Keratinocyte (primary cell): ENCODE results near the gene CKLF. TPM values are rescaled to one million over a fixed set of nuclear protein-coding genes. Genes with fewer than 3 reads are reported as not detected.

Experiments used
- DNase-seq: peaks from one replicate; pipeline ENCODE4 v3.0.0-alpha.2; 2011; ENCODE audit warnings: low read depth, missing footprints, low spot score
- FAIRE-seq: peaks from 2 replicates; lab custom pipeline; 2011; peaks lifted over from hg19 to GRCh38; lab: Jason Lieb, UNC
- H2AFZ ChIP-seq: 2 replicates; pipeline ENCODE4 v1.6.0; 2012; ENCODE audit warnings: low read length, control low read depth, inconsistent platforms; ENCODE audit not compliant: control insufficient read depth
- H3K27ac ChIP-seq: 2 replicates; pipeline ENCODE4 v1.5.1; 2011; ENCODE audit warnings: low read length; ENCODE audit not compliant: control insufficient read depth, insufficient read depth
- H3K27me3 ChIP-seq: 3 replicates; pipeline ENCODE4 v1.6.0; 2011; ENCODE audit warnings: low read length; ENCODE audit not compliant: control insufficient read depth, insufficient read depth; ENCODE audit errors: extremely low read depth
- H3K36me3 ChIP-seq, 2 experiments: 2 replicates in 1 of 2; 3 replicates in 1 of 2; pipeline ENCODE4 v1.5.1; 2011; ENCODE audit warnings: low read length in 2 of 2, mild to moderate bottlenecking in 1 of 2; ENCODE audit not compliant: control insufficient read depth in 2 of 2, insufficient read depth in 2 of 2; ENCODE audit errors: extremely low read depth in 1 of 2
- H3K4me1 ChIP-seq: 3 replicates; pipeline ENCODE4 v1.5.1; 2011; ENCODE audit warnings: low read length; ENCODE audit not compliant: control insufficient read depth, insufficient read depth; ENCODE audit errors: extremely low read depth
- H3K4me2 ChIP-seq: 3 replicates; pipeline ENCODE4 v1.6.0; 2011; ENCODE audit warnings: low read depth, low read length; ENCODE audit not compliant: control insufficient read depth, insufficient read depth; ENCODE audit errors: extremely low read depth
- H3K4me3 ChIP-seq, 3 experiments: fragments of 200-600 bp in 1 of 3; sonication (generic) in 1 of 3; 2 replicates in 2 of 3; 3 replicates in 1 of 3; pipeline ENCODE4 v1.5.1; 2011 to 2016; ENCODE audit warnings: low read length in 3 of 3, mild to moderate bottlenecking in 3 of 3, control low read depth in 2 of 3, inconsistent platforms in 1 of 3, low read depth in 1 of 3, mixed read lengths in 1 of 3, mixed run types in 1 of 3, moderate library complexity in 1 of 3; ENCODE audit not compliant: control insufficient read depth in 2 of 3, insufficient read depth in 2 of 3; ENCODE audit errors: extremely low read depth in 1 of 3
- H3K79me2 ChIP-seq: 2 replicates; pipeline ENCODE4 v1.6.0; 2012; ENCODE audit warnings: low read length; ENCODE audit not compliant: control insufficient read depth, insufficient read depth
- H3K9ac ChIP-seq: 3 replicates; pipeline ENCODE4 v1.6.0; 2011; ENCODE audit warnings: low read length; ENCODE audit not compliant: control insufficient read depth, insufficient read depth; ENCODE audit errors: extremely low read depth
- H3K9me1 ChIP-seq: 3 replicates; pipeline ENCODE4 v1.6.0; 2011; ENCODE audit warnings: low read length; ENCODE audit not compliant: control insufficient read depth, insufficient read depth; ENCODE audit errors: extremely low read depth
- H3K9me3 ChIP-seq: 2 replicates; pipeline ENCODE4 v1.5.1; 2012; ENCODE audit warnings: low read depth, low read length; ENCODE audit not compliant: control insufficient read depth
- H4K20me1 ChIP-seq: 3 replicates; pipeline ENCODE4 v1.6.0; 2011; ENCODE audit warnings: low read length; ENCODE audit not compliant: control insufficient read depth, insufficient read depth; ENCODE audit errors: extremely low read depth
- EZH2 ChIP-seq: IDR thresholded peaks from one replicate; pipeline ENCODE4 v1.6.1; 2012; ENCODE audit warnings: inconsistent platforms, mild to moderate bottlenecking, low read length, moderate library complexity
- dilution Hi-C: fragments of 300-500 bp; cut with MboI; formaldehyde crosslinking; loops from one replicate; pipeline ENCODE4 v1.7.0; 2020; ENCODE audit warnings: low sequenced_read_pairs; ENCODE audit not compliant: extremely low pct_ligation_motif_present
- polyA plus RNA-seq, 5 experiments: library from polyadenylated mRNA; depleted of rRNA in 3 of 5; stranded (reverse) in 3 of 5; stranded (forward) in 1 of 5; unstranded in 1 of 5; fragments of >200 nt; gene quantifications; 1 replicate in 1 of 5; 2 replicates in 3 of 5; 3 replicates in 1 of 5; pipeline versions ENCODE4 v1.2.1 to v1.2.3, GENCODE V29; 2011 to 2012; ENCODE audit warnings: missing spikeins in 2 of 5, low read depth in 1 of 5, low replicate concordance in 1 of 5
- TF ChIP-seq, protein P1 (sequence below), 3 experiments: IDR thresholded peaks in 1 of 3; conservative IDR thresholded peaks in 1 of 3; optimal IDR thresholded peaks in 1 of 3; 2 replicates in 2 of 3; 3 replicates in 1 of 3; pipeline versions ENCODE3 to v1.5.1; 2011; ENCODE audit warnings: low read length in 3 of 3, mild to moderate bottlenecking in 3 of 3, moderate library complexity in 2 of 3, control low read depth in 1 of 3, inconsistent platforms in 1 of 3; ENCODE audit not compliant: insufficient read depth in 2 of 3; ENCODE audit errors: extremely low read depth in 1 of 3

Gene CKLF
- polyA plus RNA-seq, 1 donor (not counting 4 experiments of a cell fraction or from before 2014, with no cell fraction given), result 38.0 TPM

DNA sequence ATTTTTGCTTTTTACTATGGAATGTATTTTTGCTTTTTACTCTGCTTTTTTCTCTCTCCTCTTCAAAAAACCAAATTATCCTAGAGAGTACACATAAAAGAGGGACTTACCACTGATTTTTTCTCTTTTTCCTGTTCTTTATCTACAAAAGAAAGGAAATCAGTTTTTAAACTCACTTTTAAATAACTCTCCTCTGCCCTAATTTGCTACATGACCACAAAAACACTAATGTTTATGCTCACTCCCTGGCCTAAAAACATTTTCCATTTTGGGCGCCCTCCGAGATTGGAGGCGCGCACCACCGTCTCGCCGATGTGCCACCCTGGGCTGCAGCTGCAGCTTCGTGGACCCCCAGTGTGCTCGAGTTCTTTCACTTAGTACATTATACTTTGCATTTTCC is 3.5 kb upstream of the CKLF start:
- Histone ChIP-seq H3K27ac (no peak overlapping the region), H3K4me1 (peaks cover 28% of the 10 kb centered on the region), H3K9ac (peak overlapping the region; percentile 76)

DNA sequence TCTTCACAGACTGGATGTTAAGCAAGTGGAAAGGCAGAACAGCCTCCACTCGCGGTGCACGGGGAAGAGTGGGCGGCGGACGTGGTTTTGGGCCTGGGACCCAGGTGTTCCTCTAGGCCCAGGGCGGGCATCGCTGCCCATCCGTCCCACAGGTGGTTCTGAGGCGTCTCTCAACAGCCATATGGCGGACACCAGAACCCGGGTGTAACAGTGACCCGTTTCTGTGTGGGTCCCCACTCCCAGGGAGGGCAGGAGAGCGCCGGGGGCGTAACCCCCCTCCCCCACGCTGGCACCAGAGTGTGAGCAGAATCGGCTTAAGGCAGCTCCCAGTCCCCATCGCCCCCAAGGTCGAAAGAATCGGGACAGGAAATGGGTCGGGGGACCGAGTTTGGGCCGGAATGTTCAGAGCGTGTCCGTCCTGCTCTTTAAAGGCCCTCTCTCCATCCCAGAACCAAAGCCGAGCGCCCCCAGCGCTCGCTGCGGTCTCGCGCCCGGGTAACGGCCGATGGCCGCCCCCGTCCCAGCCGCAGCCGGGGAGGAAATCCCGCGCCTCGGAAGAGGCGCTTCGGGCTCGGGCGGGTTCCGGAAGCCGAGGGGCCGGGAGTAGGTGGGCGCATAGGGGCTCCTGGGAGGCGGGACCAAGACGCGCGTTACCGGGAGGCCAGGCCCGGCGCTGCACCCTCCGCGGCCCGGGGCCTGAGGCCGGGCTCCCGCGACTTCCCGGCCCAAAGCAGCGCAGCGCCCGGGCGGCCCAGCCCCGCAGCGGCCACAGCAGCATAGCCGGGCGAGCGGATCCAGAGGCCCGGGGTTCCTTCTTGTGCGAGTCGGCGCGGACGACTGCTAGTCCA is 2.9 kb upstream of the CKLF start, which contains the start of gene TK2:
Gene TK2 (minus strand): TSS at position 839 of the 848 bp plus-strand sequence. CDS start 61 bp downstream, at position 778.
- peak within 1 kb of the TSS; percentile 54 for H3K27ac ChIP-seq
- dilution Hi-C loops, result no loop called here
- FAIRE-seq, result no peak
- peak within 1 kb of the TSS; percentile 76 for H3K9ac ChIP-seq
- no peaks in the 10 kb centered on the region for H3K27me3 ChIP-seq
- no peaks in the 10 kb centered on the region for H3K79me2 ChIP-seq
- no peaks in the 10 kb centered on the region for H3K9me1 ChIP-seq
- H2AFZ ChIP-seq, result peak within 1 kb of the TSS; percentile 88
- no peak for DNase-seq
- H4K20me1 ChIP-seq, result no peaks in the 10 kb centered on the region
- H3K4me1 ChIP-seq, result peaks cover 28% of the 10 kb centered on the region
- H3K9me3 ChIP-seq, result no peaks in the 10 kb centered on the region
- TF ChIP-seq, protein P1, sequence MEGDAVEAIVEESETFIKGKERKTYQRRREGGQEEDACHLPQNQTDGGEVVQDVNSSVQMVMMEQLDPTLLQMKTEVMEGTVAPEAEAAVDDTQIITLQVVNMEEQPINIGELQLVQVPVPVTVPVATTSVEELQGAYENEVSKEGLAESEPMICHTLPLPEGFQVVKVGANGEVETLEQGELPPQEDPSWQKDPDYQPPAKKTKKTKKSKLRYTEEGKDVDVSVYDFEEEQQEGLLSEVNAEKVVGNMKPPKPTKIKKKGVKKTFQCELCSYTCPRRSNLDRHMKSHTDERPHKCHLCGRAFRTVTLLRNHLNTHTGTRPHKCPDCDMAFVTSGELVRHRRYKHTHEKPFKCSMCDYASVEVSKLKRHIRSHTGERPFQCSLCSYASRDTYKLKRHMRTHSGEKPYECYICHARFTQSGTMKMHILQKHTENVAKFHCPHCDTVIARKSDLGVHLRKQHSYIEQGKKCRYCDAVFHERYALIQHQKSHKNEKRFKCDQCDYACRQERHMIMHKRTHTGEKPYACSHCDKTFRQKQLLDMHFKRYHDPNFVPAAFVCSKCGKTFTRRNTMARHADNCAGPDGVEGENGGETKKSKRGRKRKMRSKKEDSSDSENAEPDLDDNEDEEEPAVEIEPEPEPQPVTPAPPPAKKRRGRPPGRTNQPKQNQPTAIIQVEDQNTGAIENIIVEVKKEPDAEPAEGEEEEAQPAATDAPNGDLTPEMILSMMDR (optimal IDR thresholded peaks at IDR 0.05 in 1 of 3, IDR thresholded peaks at IDR 0.05 in 1 of 3, conservative IDR thresholded peaks at IDR 0.05 in 1 of 3; ENCODE audit: extremely low read depth in 1 of 3, insufficient read depth in 2 of 3, low read length in 3 of 3), result peak in 1 of 3 experiments; percentile 24
- TF ChIP-seq EZH2, result no peak
- peak within 1 kb of the TSS; percentile 85 for H3K4me2 ChIP-seq
- peak within 1 kb of the TSS; percentile 70 to 80 (median 71) for H3K4me3 ChIP-seq
- H3K36me3 ChIP-seq, result no peaks in the 10 kb centered on the region

More for the DNA sequence above, 3.5 kb upstream of the CKLF start:
- Histone ChIP-seq H3K9me3 (no peaks in the 10 kb centered on the region), H3K27me3 (no peaks in the 10 kb centered on the region), H3K4me2 (peak overlapping the region; percentile 85), H3K4me3 (peak overlapping the region; percentile 70 to 80 (median 71)), H3K36me3 (no peaks in the 10 kb centered on the region), H2AFZ (no peak overlapping the region), H4K20me1 (no peaks in the 10 kb centered on the region), H3K79me2 (no peaks in the 10 kb centered on the region), H3K9me1 (no peaks in the 10 kb centered on the region)
- TF ChIP-seq EZH2, result no peak
- TF ChIP-seq, protein P1 (optimal IDR thresholded peaks at IDR 0.05 in 1 of 3, IDR thresholded peaks at IDR 0.05 in 1 of 3, conservative IDR thresholded peaks at IDR 0.05 in 1 of 3; ENCODE audit: extremely low read depth in 1 of 3, insufficient read depth in 2 of 3, low read length in 3 of 3), result no peak
- DNase-seq (no peak), FAIRE-seq (no peak)
- dilution Hi-C loops, result no loop called here
